NCI-H1092 (cell line): ENCODE results near the gene HSPG2.
"Not testable (repeated sequence)": the region's sequence is repeated elsewhere in the genome, so short reads cannot be mapped to it uniquely, and the experiment has no call there.

Experiments
- DNase-seq: peaks from one replicate; lab custom pipeline; 2025; lab: John Stamatoyannopoulos, UW

The HSPG2 gene

GRCh38 chr1:21783679-21784603 lies 153.2 kb downstream of the HSPG2 start:
- DNase-seq = no peak

GRCh38 chr1:21782868-21783678 lies 154.0 kb downstream of the HSPG2 start, which contains the start of gene USP48:
TSS of gene USP48 (minus strand) at chr1:21783149. CDS start at chr1:21782957, 192 bp downstream.
- DNase-seq = peak; percentile 98

GRCh38 chr1:21782349-21782867 lies 154.7 kb downstream of the HSPG2 start:
- DNase-seq = peak; percentile 50

DNA sequence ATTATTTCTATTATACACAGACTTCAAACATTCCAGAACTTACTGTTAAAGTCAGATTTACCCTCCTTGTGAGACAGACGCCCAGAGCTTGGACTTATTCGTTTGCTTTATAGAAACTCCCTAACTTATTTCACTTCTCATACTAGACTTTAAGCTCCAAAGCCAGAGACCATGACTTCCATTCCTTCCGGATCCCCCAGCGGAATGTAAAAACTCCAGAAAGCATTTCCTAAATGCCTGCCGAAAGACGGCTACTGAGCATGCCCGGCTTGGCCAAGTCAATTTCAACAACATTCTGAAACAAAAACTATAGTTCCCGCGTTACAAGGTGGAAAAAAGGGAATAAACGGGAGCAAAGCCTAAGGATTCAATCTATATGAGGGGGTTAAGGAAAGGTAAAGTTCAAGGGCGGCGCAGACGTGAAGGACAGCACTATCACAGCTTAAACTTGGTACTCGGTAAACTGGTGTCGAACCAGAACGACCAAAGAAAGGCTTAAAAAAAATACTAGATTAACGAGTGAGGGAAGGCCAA lies 155.2 kb downstream of the HSPG2 start:
- no peak for DNase-seq

DNA sequence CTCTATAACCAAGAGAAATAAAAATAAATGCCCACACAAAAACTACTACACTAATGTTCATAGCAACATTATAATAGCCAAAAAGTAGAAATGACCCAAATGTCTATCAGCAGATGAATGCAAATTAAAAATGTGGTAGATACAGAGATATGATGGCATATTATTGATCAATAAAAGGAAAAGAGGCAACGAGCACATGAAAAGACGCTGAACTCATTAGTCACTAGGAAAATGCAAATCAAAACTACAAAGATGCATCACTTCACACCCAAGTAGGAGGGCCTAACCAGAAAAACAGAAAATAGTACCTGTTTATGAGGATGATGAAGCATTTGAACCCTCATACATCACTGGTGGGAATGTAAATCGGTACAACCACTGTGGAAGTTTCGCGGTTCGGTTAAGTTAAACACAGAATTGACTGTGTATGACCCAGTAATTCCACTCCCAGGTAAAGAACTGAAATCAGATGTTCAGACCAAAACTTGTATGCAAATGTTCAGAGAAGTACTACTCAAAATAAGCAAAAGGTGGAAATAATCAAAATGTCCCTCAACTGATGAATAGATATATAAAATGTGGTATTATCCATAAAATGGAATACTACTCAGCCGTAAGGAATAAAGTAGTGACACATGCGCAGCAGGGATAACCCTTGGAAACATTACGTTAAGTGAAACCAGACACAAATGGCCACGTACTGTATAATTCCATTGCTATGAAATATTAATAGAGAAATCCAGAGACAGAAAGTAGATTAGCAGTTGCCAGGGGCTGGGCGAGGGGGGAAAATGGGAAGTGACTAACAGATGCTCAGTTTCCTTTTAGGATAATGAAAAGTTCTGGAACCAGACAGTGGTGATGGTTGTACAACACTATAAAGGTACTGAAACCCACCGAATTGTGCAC lies 157.2 kb downstream of the HSPG2 start:
- DNase-seq = no peak

DNA sequence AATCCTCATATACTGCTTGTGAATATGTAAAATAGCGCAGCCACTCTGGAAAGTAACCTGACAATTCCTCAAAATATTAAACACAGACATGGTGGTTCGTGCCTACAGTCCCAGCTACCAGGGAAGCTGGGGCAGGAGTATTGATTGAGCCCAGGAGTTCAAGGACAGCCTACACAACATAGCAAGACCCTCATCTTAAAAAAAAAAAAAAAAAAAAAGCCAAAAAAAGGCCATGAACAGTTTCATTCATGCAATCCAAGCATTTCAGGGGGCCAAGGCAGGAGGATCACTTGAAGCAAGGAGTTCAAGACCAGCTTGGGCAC lies 158.7 kb downstream of the HSPG2 start:
- no peak for DNase-seq

- DNase-seq = not testable (repeated sequence)
Measured at GRCh38 chr1:21776925-21777324, 160.2 kb downstream of the HSPG2 start.

DNA sequence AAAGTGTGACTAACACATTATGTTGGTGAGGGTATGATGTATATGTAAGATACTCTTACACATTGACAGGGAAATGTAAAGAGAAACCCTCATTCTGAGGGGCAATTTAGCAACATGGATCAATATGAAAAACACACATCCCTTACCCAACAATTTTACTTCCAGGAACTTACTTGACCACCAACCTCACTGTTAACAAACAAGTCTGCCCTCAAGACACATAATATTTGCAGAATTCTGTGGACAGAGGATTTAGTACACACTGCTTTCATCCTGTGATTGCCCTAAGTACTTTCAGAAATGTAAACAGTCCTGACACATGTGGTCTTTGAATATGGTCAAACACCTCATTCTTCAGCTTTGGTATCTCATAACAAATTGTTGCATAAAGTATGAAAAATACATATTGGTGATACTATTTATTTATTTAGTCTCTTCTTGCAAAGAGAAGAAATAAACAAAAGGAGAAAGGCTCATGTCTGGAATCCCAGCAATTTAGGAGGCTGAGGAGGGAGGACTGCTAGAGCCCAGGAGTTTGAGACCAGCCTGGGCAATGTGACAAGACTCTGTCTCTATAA lies 161.0 kb downstream of the HSPG2 start:
- no peak for DNase-seq

DNA sequence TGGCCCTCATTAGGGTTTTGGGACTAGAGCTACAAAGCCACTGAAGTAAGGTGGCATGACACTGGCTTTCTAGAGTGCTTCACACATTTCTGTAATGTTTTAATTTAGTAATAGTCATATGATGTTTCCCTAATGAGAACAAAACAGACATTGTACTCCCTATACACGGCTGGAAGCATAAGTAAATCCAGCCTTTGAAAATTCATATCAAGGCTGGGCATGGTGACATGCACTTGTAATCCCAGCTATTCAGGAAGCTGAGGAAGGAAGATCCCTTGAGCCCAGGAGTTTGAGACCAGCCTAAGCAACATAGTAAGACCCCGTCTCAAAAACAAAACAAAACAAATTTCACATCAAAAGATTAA lies 161.6 kb downstream of the HSPG2 start:
- no peak for DNase-seq

- no peak for DNase-seq
Measured at GRCh38 chr1:21774835-21775549, 162.1 kb downstream of the HSPG2 start.

GRCh38 chr1:21773585-21773984 lies 163.5 kb downstream of the HSPG2 start:
- no peak for DNase-seq
